Liver (tissue), 9 donors: ENCODE measurements around the gene WWOX. TPM values are rescaled to one million over a fixed set of nuclear protein-coding genes. Genes with fewer than 3 reads are reported as not detected.

Experiments used
- DNase-seq: peaks from one replicate; pipeline ENCODE4 v3.0.0-alpha.2; 2017; ENCODE audit warnings: low spot score
- H3K27ac ChIP-seq, 2 donors: one replicate each; pipeline ENCODE4 v1.7.0; 2013; ENCODE audit warnings: inconsistent platforms in 2 of 2, low read length in 2 of 2, control low read depth in 1 of 2, low read depth in 1 of 2, mild to moderate bottlenecking in 1 of 2
- H3K27me3 ChIP-seq, 4 donors: one replicate each; pipeline versions ENCODE4 v1.6.1 to v1.7.0; 2013; ENCODE audit warnings: low read length in 3 of 4, inconsistent platforms in 1 of 4, mild to moderate bottlenecking in 1 of 4, moderate library complexity in 1 of 4; ENCODE audit not compliant: control insufficient read depth in 4 of 4, insufficient read depth in 4 of 4
- H3K36me3 ChIP-seq, 4 donors: one replicate each; pipeline versions ENCODE4 v1.6.1 to v1.7.0; 2013; ENCODE audit warnings: low read length in 3 of 4, mild to moderate bottlenecking in 3 of 4, low read depth in 1 of 4, moderate library complexity in 1 of 4; ENCODE audit not compliant: control insufficient read depth in 4 of 4, insufficient read depth in 3 of 4
- H3K4me1 ChIP-seq, 4 donors: one replicate each; pipeline versions ENCODE4 v1.6.1 to v1.7.0; 2013; ENCODE audit warnings: low read length in 3 of 4, mild to moderate bottlenecking in 3 of 4, moderate library complexity in 1 of 4; ENCODE audit not compliant: control insufficient read depth in 4 of 4, insufficient read depth in 4 of 4
- H3K4me3 ChIP-seq, 3 donors: one replicate each; pipeline versions ENCODE4 v1.6.1 to v1.7.0; 2013; ENCODE audit warnings: low read length in 3 of 3, control low read depth in 1 of 3, low read depth in 1 of 3, mild to moderate bottlenecking in 1 of 3
- H3K9ac ChIP-seq, 2 donors: one replicate each; pipeline ENCODE4 v1.7.0; 2013; ENCODE audit warnings: low read length in 2 of 2, mild to moderate bottlenecking in 2 of 2, moderate library complexity in 2 of 2, control low read depth in 1 of 2, low read depth in 1 of 2
- H3K9me3 ChIP-seq, 4 donors: one replicate each; pipeline versions ENCODE4 v1.6.1 to v1.7.0; 2013; ENCODE audit warnings: low read length in 3 of 4; ENCODE audit not compliant: control insufficient read depth in 4 of 4
- ATF3 ChIP-seq: IDR thresholded peaks from 2 replicates; pipeline ENCODE4 v1.6.1; 2016; ENCODE audit warnings: antibody characterized with exemption
- CTCF ChIP-seq: fragments of 150-350 bp; IDR thresholded peaks from 2 replicates; pipeline ENCODE4 v1.5.1; 2017; ENCODE audit warnings: improper control_type of control experiment, low read depth, low read length; ENCODE audit not compliant: missing input control
- EGR1 ChIP-seq, 2 donors: IDR thresholded peaks; 2 replicates each; pipeline ENCODE4 v1.6.1; 2016 to 2018; ENCODE audit warnings: antibody characterized with exemption in 2 of 2, low read depth in 2 of 2
- FOXA1 ChIP-seq: IDR thresholded peaks from 2 replicates; pipeline ENCODE4 v1.6.1; 2016; ENCODE audit warnings: antibody characterized with exemption
- FOXA2 ChIP-seq: IDR thresholded peaks from 2 replicates; pipeline ENCODE4 v1.6.1; 2016; ENCODE audit warnings: antibody characterized with exemption
- GABPA ChIP-seq, 2 donors: IDR thresholded peaks in 1 of 2; conservative IDR thresholded peaks in 1 of 2; 2 replicates each; pipeline ENCODE4 v1.6.1; 2016; ENCODE audit warnings: antibody characterized with exemption in 2 of 2, mild to moderate bottlenecking in 1 of 2, moderate library complexity in 1 of 2
- HNF4A ChIP-seq, 2 donors: conservative IDR thresholded peaks; 2 replicates each; pipeline ENCODE4 v1.6.1; 2016; ENCODE audit warnings: antibody characterized with exemption in 2 of 2, mild to moderate bottlenecking in 2 of 2
- HNF4G ChIP-seq: IDR thresholded peaks from 2 replicates; pipeline ENCODE4 v1.6.1; 2016; ENCODE audit warnings: antibody characterized with exemption
- JUND ChIP-seq, 2 donors: IDR thresholded peaks; 2 replicates each; pipeline ENCODE4 v1.6.1; 2016; ENCODE audit warnings: antibody characterized with exemption in 2 of 2
- MAX ChIP-seq: IDR thresholded peaks from 2 replicates; pipeline ENCODE4 v1.6.1; 2016; ENCODE audit warnings: antibody characterized with exemption
- NR2F2 ChIP-seq: IDR thresholded peaks from 2 replicates; pipeline ENCODE4 v1.6.1; 2016; ENCODE audit warnings: antibody characterized with exemption
- RAD21 ChIP-seq, 2 donors: IDR thresholded peaks; 2 replicates each; pipeline ENCODE4 v1.6.1; 2016; ENCODE audit warnings: antibody characterized with exemption in 2 of 2, mild to moderate bottlenecking in 2 of 2
- REST ChIP-seq: IDR thresholded peaks from 2 replicates; pipeline ENCODE4 v1.6.1; 2016; ENCODE audit warnings: antibody characterized with exemption, mild to moderate bottlenecking
- RXRA ChIP-seq, 2 donors: IDR thresholded peaks; 2 replicates each; pipeline ENCODE4 v1.6.1; 2017 to 2018; ENCODE audit warnings: antibody characterized with exemption in 2 of 2, mild to moderate bottlenecking in 1 of 2
- SP1 ChIP-seq: IDR thresholded peaks from 2 replicates; pipeline ENCODE4 v1.6.1; 2018; ENCODE audit warnings: antibody characterized with exemption, mild to moderate bottlenecking
- TAF1 ChIP-seq: conservative IDR thresholded peaks from 2 replicates; pipeline ENCODE4 v1.6.1; 2016; ENCODE audit warnings: antibody characterized with exemption, mild to moderate bottlenecking
- YY1 ChIP-seq: IDR thresholded peaks from 2 replicates; pipeline ENCODE4 v1.6.1; 2016; ENCODE audit warnings: antibody characterized with exemption, mild to moderate bottlenecking
- ZBTB33 ChIP-seq: IDR thresholded peaks from 2 replicates; pipeline ENCODE4 v1.6.1; 2016; ENCODE audit warnings: antibody characterized with exemption
- WGBS: extraction: QIAGEN DNeasy Blood & Tissue Kit; methylation state at CpG from one replicate; pipeline ENCODE4 v1.1.7; 2013; 5-methylcytosine and 5-hydroxymethylcytosine counted together
- polyA plus RNA-seq, 2 donors: library from polyadenylated mRNA; stranded (reverse) in 1 of 2; unstranded in 1 of 2; fragments of 200-250 nt in 1 of 2; fragments of >200 nt in 1 of 2; fragmentation: Nextera tagmentation in 1 of 2; extraction: Ambion mirVana in 1 of 2; gene quantifications; one replicate each; pipeline versions ENCODE4 v1.2.1 to v1.2.3, GENCODE V29; 2013 to 2015
- total RNA-seq, 2 donors: library from RNA; depleted of rRNA; stranded (reverse); fragments of >200 nt; gene quantifications; one replicate each; pipeline ENCODE4 v1.2.3, GENCODE V29; 2014
- donor health status: healthy.
- donor health status: healthy.
- donor health status: healthy.
- donor health status: healthy.
- donor health status: healthy.

Gene WWOX
- total and polyA plus RNA-seq, 4 donors, result 9.8 to 46.0 (median 15.3) TPM

- Histone ChIP-seq H3K36me3 (no peaks in the 10 kb centered on the region), H3K27ac (no peak overlapping the region), H3K9ac (no peak overlapping the region), H3K27me3 (no peaks in the 10 kb centered on the region), H3K4me1 (no peaks in the 10 kb centered on the region), H3K4me3 (no peak overlapping the region), H3K9me3 (no peaks in the 10 kb centered on the region)
- TF ChIP-seq REST (no peak), YY1 (no peak), FOXA2 (no peak), ATF3 (no peak), ZBTB33 (no peak), MAX (no peak), SP1 (no peak), FOXA1 (no peak), RXRA (IDR thresholded peaks at IDR 0.05) (no peak), NR2F2 (no peak), CTCF (no peak), HNF4A (conservative IDR thresholded peaks at IDR 0.05) (no peak), EGR1 (IDR thresholded peaks at IDR 0.05; ENCODE audit: low read depth in 2 of 2) (no peak), TAF1 (no peak), RAD21 (IDR thresholded peaks at IDR 0.05) (no peak), JUND (IDR thresholded peaks at IDR 0.05) (no peak), HNF4G (no peak), GABPA (IDR thresholded peaks at IDR 0.05 in 1 of 2, conservative IDR thresholded peaks at IDR 0.05 in 1 of 2) (no peak)
- DNase-seq, result no peak
- 84% methylated on average over 4 of the region's 4 CpGs for WGBS
Measured at GRCh38 chr16:79071424-79071823, 972.0 kb downstream of the WWOX start.

- TF ChIP-seq TAF1 (no peak), RXRA (IDR thresholded peaks at IDR 0.05) (no peak)
- no peaks in the 10 kb centered on the region for H3K36me3 ChIP-seq
- H3K9me3 ChIP-seq, result no peaks in the 10 kb centered on the region
- H3K27me3 ChIP-seq, result no peaks in the 10 kb centered on the region
- no peaks in the 10 kb centered on the region for H3K4me1 ChIP-seq
- H3K4me3 ChIP-seq, result no peak overlapping the region
- no peak overlapping the region for H3K9ac ChIP-seq
- no peak for DNase-seq
- 96% methylated on average over 4 of the region's 4 CpGs for WGBS
- no peak overlapping the region for H3K27ac ChIP-seq
Measured at GRCh38 chr16:79072517-79072916, 973.1 kb downstream of the WWOX start.
